Gastrocnemius medialis (tissue), 4 donors: ENCODE measurements around the gene KIN.

ENCODE experiments used
- CTCF ChIP-seq, 5 experiments: fragments of 450-650 bp in 3 of 5; fragments of 200-600 bp in 2 of 5; sonication (generic) in 2 of 5; IDR thresholded peaks in 4 of 5; conservative IDR thresholded peaks in 1 of 5; 1 replicate in 4 of 5; 2 replicates in 1 of 5; pipeline ENCODE4 v1.5.1; 2016 to 2019; ENCODE audit warnings: antibody characterized with exemption in 5 of 5, mild to moderate bottlenecking in 3 of 5, moderate library complexity in 3 of 5
- POLR2A ChIP-seq, 2 donors: fragments of 450-650 bp; IDR thresholded peaks; one replicate each; pipeline ENCODE4 v1.6.1; 2017; ENCODE audit warnings: antibody characterized with exemption in 2 of 2, mild to moderate bottlenecking in 2 of 2, moderate library complexity in 2 of 2

- no peak for TF ChIP-seq POLR2A (IDR thresholded peaks at IDR 0.05)
- TF ChIP-seq CTCF (IDR thresholded peaks at IDR 0.05 in 4 of 5, conservative IDR thresholded peaks at IDR 0.05 in 1 of 5) = no peak
These were observed 39.2 kb upstream of the KIN start for GRCh38 chr10:7826971-7827370.
